ENCODE results near the gene C5orf24. TPM values are rescaled to one million over a fixed set of nuclear protein-coding genes. Genes with fewer than 3 reads are reported as not detected.

Gene C5orf24
- 33.3 and 69.0 TPM in 2 replicates for total RNA-seq

GRCh38 chr5:134845852-134846640, at the start of gene C5orf24:
TSS of gene C5orf24 (plus strand) at chr5:134845968. CDS start at chr5:134854901, 8,933 bp downstream.

GRCh38 chr5:134873987-134874830, 28.4 kb downstream of the C5orf24 start, which contains the start of gene TXNDC15:
TSS of gene TXNDC15 (plus strand) at chr5:134874371. CDS start at chr5:134874428, 57 bp downstream.

GRCh38 chr5:134904610-134905245, 59.0 kb downstream of the C5orf24 start, which contains the start of gene PCBD2:
TSS of gene PCBD2 (plus strand) at chr5:134905131. CDS start at chr5:134905140, 9 bp downstream.

Other genes starting within 250 kb of the C5orf24 start
- 63.9 and 66.3 TPM in 2 replicates for gene SAR1B, start 213.1 kb upstream of the C5orf24 start, total RNA-seq
- gene SEC24A, start 197.2 kb upstream of the C5orf24 start, total RNA-seq: 32.4 and 48.7 TPM in 2 replicates
- 21.0 and 25.8 TPM in 2 replicates for gene CAMLG, start 107.4 kb upstream of the C5orf24 start, total RNA-seq
- gene DDX46, start 87.2 kb upstream of the C5orf24 start, total RNA-seq: 20.4 and 24.1 TPM in 2 replicates
- 105 and 168 TPM in 2 replicates for gene TXNDC15, start 28.4 kb downstream of the C5orf24 start, total RNA-seq
- gene PCBD2, start 59.2 kb downstream of the C5orf24 start, total RNA-seq: 4.2 and 6.6 TPM in 2 replicates
- 0.43 TPM in 1 of 2 replicates, not detected in the other for gene CATSPER3, start 121.9 kb downstream of the C5orf24 start, total RNA-seq
- 76.3 and 209 TPM in 2 replicates for gene PITX1, start 188.3 kb downstream of the C5orf24 start, total RNA-seq

All from placental pericyte (primary cell).